ENCODE measurements around the gene TRPM3. TPM values are rescaled to one million over a fixed set of nuclear protein-coding genes. Genes with fewer than 3 reads are reported as not detected.

Gene TRPM3
- total RNA-seq = not detected in 2 replicates

DNA sequence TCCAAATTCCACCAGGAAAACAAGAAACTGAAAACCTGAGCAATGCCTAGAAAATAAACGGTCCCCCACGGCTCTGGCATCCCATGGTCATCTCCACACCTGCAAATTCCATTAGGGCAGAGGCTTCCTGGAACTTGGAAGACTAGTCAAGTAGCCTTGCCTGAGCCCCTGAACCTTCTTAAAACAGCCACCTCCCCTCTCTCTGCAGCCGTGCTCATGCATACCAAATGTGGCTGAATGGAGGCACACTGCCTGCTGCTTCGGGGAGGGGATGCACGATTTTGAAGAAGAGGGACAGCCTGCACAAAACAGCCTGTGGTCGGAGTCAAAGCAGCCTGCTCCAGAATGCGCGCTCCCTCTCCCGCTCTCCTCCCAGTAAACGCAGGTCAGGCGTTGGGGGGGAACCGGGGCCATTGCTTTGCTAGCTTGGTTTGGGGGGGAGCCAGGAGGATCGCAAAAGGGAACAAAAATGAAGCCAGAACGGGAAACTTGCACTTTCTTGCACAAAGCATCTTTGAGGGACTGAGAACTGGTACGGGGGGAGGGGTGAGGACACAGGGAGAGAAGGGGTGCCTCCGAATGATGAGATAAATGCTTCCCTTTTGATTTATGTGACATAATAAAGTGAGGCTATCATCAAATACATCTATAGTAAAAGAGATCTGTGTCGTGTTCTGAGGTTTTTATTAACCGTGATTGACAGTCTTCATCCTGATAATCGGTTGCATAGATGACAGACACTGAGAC, at the start of gene TRPM3:
Gene TRPM3 (minus strand): TSS at position 347 of the 747 bp plus-strand sequence. CDS start 267 bp downstream, at position 80.
- no peaks in the 10 kb centered on the region for H3K4me1 Mint-ChIP-seq
- H3K36me3 Mint-ChIP-seq (ENCODE audit: low read depth) = no peaks in the 10 kb centered on the region
- peaks cover 10% of the 10 kb centered on the region for H3K27me3 Mint-ChIP-seq
- H3K27ac Mint-ChIP-seq = no peak within 1 kb of the TSS
- H3K9me3 Mint-ChIP-seq = no peaks in the 10 kb centered on the region
- intact Hi-C loops (cut with micrococcal nuclease) = no loop called here
- DNase-seq = no peak
- no peak within 1 kb of the TSS for H3K4me3 Mint-ChIP-seq

DNA sequence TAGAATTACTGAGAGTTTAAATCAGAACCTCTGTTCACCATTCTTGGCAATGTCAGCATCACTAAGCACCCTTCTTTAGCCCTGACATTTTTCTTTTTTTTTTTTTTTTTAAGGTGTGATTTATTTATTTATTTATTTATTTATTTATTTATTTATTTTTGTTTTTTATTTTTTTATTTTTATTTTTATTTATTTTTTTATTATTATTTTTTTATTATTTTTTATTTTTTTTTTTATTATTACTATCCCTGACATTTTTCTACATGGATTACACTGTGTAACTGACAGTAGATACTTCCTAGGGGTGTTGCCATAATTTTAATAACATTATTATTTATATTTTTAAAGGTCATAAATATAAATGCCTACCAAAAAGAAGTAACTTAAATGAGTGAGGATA, 47.0 kb upstream of the TRPM3 start:
- no peak for DNase-seq
- no peaks in the 10 kb centered on the region for H3K4me1 Mint-ChIP-seq
- H3K4me3 Mint-ChIP-seq = no peak overlapping the region
- no peak overlapping the region for H3K27ac Mint-ChIP-seq
- no peaks in the 10 kb centered on the region for H3K9me3 Mint-ChIP-seq
- no peaks in the 10 kb centered on the region for H3K27me3 Mint-ChIP-seq
- no peaks in the 10 kb centered on the region for H3K36me3 Mint-ChIP-seq (ENCODE audit: low read depth)
- intact Hi-C loops (cut with micrococcal nuclease) = no loop called here

DNA sequence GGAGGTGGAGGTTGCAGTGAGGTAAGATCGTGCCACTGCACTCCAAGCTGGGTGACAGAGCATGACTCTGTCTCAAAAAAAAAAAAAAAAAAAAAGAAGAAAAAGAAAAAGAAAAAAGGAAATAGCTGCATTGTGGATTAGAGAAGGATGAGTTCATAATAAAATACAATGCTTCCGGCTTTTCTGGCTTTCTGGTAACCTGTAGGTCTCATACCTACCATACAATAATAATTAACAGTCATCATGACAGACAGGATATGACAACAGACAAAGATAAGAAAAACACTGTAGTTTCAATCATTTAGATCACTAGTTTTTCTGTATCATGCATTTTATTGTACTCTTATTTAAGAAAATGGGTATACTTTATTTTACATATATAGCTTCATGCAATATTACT, 40.7 kb upstream of the TRPM3 start:
- H3K4me1 Mint-ChIP-seq = no peaks in the 10 kb centered on the region
- intact Hi-C loops (cut with micrococcal nuclease) = no loop called here
- no peaks in the 10 kb centered on the region for H3K27me3 Mint-ChIP-seq
- no peak overlapping the region for H3K27ac Mint-ChIP-seq
- no peak overlapping the region for H3K4me3 Mint-ChIP-seq
- H3K9me3 Mint-ChIP-seq = no peaks in the 10 kb centered on the region
- no peaks in the 10 kb centered on the region for H3K36me3 Mint-ChIP-seq (ENCODE audit: low read depth)
- DNase-seq = no peak

DNA sequence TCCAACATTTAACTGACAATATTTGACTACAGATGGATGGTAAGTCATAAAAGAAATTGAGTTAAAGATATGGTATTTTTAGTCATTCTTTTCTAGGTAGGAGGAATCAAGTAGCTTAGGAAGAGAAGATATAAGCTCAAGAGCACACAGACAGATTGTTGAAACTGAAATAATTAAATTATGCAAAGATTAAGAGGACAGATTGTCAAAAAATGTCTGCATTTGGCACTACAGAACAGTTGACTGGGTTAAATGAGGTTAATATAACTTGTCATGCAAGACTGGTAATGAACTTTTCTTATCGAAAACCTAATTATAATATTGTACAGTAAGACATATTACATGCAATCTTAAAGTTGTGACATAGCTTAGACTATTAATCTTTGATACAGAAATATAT, 36.3 kb upstream of the TRPM3 start:
- Mint-ChIP-seq H3K36me3 (ENCODE audit: low read depth) (no peaks in the 10 kb centered on the region), H3K9me3 (no peaks in the 10 kb centered on the region), H3K27ac (no peak overlapping the region), H3K4me1 (no peaks in the 10 kb centered on the region), H3K4me3 (no peak overlapping the region), H3K27me3 (no peaks in the 10 kb centered on the region)
- intact Hi-C loops (cut with micrococcal nuclease) = no loop called here
- no peak for DNase-seq

DNA sequence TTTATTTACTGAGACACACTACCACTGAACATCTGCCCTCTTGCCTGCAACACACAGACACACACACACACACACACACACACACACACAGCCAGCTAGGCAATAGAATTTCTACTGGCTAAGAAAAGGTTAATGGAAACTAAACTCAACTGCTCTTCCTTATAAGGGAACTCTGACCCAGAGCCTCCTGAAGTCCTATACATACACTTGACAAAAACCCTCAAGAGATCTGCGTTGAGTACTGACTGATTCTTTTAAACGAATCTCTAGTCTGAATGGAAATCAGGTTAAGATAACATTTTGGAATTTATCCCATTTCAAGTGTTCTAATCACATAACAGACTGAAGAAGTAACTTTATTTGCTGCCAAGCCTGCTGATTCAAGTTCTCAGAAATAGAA, 25.9 kb upstream of the TRPM3 start:
- Mint-ChIP-seq H3K9me3 (peaks cover 3% of the 10 kb centered on the region), H3K27me3 (no peaks in the 10 kb centered on the region), H3K4me3 (no peak overlapping the region), H3K36me3 (ENCODE audit: low read depth) (no peaks in the 10 kb centered on the region), H3K4me1 (no peaks in the 10 kb centered on the region), H3K27ac (no peak overlapping the region)
- DNase-seq = no peak
- intact Hi-C loops (cut with micrococcal nuclease) = no loop called here

DNA sequence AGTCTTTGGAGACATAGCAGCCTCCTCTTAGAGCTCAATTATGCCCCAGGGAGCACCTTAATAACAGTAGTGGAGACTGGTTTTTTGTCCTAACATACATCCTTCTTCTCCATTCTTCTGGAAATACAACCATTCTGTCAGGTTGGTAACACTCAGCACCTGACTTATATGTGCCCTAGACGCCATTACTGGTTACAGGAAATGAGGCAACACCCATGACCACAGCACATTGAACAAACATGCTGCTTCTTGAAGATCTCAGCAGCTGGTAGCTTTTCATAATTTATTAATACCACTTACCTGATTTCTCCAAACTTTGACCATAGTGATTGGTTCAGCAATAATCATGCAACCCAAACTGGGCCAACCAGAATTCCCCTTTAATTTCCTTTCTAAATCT, 25.1 kb upstream of the TRPM3 start:
- H3K27me3 Mint-ChIP-seq = no peaks in the 10 kb centered on the region
- no peaks in the 10 kb centered on the region for H3K36me3 Mint-ChIP-seq (ENCODE audit: low read depth)
- H3K4me1 Mint-ChIP-seq = no peaks in the 10 kb centered on the region
- H3K27ac Mint-ChIP-seq = no peak overlapping the region
- no peak overlapping the region for H3K4me3 Mint-ChIP-seq
- peaks cover 3% of the 10 kb centered on the region for H3K9me3 Mint-ChIP-seq
- DNase-seq = no peak
- intact Hi-C loops (cut with micrococcal nuclease) = no loop called here

DNA sequence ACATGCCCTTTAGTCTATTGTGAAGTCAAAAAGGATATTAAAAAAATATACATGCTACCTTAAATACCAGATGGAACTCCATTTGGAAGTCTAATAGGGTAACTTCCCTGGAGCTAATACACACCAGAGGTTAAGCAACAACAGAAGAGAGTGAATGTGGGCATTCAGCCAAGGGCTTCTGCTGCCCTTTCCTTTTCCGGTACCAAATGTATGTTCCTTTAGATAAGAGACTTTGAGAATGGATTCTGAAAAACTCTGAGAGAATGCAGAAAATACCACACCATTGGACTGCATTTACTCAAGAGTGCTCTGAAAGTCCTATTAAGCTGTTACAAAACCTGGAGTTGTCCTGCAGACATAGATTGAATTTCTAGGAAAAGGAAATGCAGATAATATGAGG, 23.8 kb upstream of the TRPM3 start:
- no peak for DNase-seq
- Mint-ChIP-seq H3K4me1 (no peaks in the 10 kb centered on the region), H3K4me3 (no peak overlapping the region), H3K36me3 (ENCODE audit: low read depth) (no peaks in the 10 kb centered on the region), H3K27ac (no peak overlapping the region), H3K9me3 (peaks cover 3% of the 10 kb centered on the region), H3K27me3 (no peaks in the 10 kb centered on the region)
- intact Hi-C loops (cut with micrococcal nuclease) = no loop called here

DNA sequence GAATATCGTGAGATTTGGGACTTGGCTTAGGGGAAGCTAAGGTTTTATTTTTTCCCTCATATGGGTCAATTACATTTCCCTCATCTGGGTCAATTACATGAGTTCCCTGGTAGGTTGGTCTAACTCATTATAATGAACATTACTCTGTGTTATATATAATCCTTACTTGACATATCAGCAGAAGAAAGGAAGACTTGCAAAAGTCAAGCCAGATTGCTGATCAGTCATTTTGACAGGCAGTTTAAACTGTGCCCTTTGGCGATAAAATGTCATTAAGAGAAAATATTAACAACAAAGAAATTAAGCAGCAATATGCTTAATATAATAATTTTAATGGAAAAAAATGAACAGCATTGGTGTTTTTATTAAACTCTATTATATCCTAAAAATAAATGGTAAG, 23.1 kb upstream of the TRPM3 start:
- no peaks in the 10 kb centered on the region for H3K36me3 Mint-ChIP-seq (ENCODE audit: low read depth)
- H3K27ac Mint-ChIP-seq = no peak overlapping the region
- H3K9me3 Mint-ChIP-seq = peaks cover 3% of the 10 kb centered on the region
- intact Hi-C loops (cut with micrococcal nuclease) = no loop called here
- no peak for DNase-seq
- H3K4me1 Mint-ChIP-seq = no peaks in the 10 kb centered on the region
- H3K4me3 Mint-ChIP-seq = no peak overlapping the region
- H3K27me3 Mint-ChIP-seq = no peaks in the 10 kb centered on the region

DNA sequence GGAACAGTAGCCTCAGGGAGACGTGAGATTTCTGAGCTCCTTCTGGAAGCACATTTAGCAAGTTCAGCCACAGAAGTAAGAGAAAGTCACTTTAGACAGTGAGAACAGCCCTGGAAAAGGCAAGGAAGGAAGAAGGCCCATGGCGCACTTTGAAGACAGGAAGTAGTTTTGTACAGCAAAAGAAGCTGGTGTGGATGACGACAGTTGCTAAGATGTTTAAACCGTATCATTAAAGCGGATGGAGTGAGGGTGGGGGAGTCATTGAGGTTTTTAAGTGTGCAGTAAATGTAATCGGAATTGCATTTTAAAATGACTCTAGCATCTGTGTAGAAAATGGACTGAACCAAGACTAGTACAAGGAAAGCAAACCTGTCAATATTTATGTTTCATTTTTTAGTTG, 15.3 kb upstream of the TRPM3 start:
- intact Hi-C loops (cut with micrococcal nuclease) = no loop called here
- no peaks in the 10 kb centered on the region for H3K27me3 Mint-ChIP-seq
- no peak overlapping the region for H3K4me3 Mint-ChIP-seq
- H3K9me3 Mint-ChIP-seq = no peaks in the 10 kb centered on the region
- no peak for DNase-seq
- no peaks in the 10 kb centered on the region for H3K36me3 Mint-ChIP-seq (ENCODE audit: low read depth)
- no peak overlapping the region for H3K27ac Mint-ChIP-seq
- no peaks in the 10 kb centered on the region for H3K4me1 Mint-ChIP-seq

DNA sequence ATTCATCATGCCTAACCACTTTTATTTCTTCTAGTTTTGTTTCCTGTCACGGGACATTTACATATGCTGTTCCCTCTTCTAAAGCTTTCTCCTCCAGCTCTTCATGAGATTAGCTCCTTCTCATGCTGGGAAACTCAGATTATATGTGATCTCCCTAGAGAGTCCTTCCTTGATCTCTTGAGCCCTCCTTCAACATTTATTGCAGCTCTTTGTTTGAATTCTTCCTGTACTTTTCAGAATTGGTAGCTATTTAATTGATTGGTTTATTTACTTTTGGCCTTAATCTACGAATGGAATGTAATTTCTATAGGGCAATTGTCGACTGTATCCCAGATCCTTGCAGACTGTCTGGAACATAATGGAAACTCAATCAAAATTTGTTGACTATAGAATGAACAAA, 9.7 kb upstream of the TRPM3 start:
- no peak overlapping the region for H3K27ac Mint-ChIP-seq
- H3K9me3 Mint-ChIP-seq = no peaks in the 10 kb centered on the region
- intact Hi-C loops (cut with micrococcal nuclease) = no loop called here
- H3K27me3 Mint-ChIP-seq = no peaks in the 10 kb centered on the region
- no peaks in the 10 kb centered on the region for H3K36me3 Mint-ChIP-seq (ENCODE audit: low read depth)
- DNase-seq = no peak
- no peak overlapping the region for H3K4me3 Mint-ChIP-seq
- H3K4me1 Mint-ChIP-seq = no peaks in the 10 kb centered on the region

DNA sequence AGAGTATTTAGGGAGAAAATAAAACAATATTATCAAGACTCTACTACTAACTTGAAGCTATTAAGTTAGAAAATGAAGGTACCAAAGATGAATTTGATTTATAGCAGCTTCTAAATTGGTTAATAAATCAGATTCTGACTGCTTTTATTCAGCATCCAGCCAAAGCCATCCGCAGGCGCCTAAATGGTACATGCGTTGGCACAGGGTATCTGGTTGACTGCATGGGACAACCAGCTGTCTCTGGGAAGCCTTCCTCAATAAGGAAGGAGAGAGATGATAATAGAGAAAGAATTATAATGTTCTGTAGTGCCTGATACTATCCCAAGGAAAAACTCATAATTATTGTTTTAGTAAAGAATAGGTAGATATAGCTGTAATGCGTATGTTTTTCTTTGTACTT, 9.1 kb upstream of the TRPM3 start:
- Mint-ChIP-seq H3K27me3 (no peaks in the 10 kb centered on the region), H3K27ac (no peak overlapping the region), H3K4me1 (no peaks in the 10 kb centered on the region), H3K36me3 (ENCODE audit: low read depth) (no peaks in the 10 kb centered on the region), H3K9me3 (no peaks in the 10 kb centered on the region), H3K4me3 (no peak overlapping the region)
- DNase-seq = no peak
- intact Hi-C loops (cut with micrococcal nuclease) = no loop called here

DNA sequence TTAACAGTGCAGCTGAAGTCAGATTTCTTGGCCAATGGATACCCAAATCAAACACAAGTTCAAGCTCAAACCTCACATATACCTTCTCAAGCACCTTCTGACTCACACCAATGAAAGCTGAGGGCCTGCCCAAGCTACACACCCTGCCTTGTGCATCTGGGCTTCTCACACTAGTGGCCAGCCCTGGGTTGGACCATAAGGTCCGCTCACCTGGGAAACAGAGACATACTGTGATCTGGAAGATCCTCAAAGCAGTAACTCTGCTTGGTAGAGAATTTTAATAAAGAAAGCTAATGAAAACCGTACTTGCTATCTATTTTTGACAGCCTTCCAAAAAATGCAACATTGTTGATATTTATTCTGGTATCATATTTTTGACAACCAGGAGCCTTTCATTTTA, 7.4 kb upstream of the TRPM3 start:
- no peak for DNase-seq
- no peaks in the 10 kb centered on the region for H3K4me1 Mint-ChIP-seq
- intact Hi-C loops (cut with micrococcal nuclease) = no loop called here
- no peaks in the 10 kb centered on the region for H3K9me3 Mint-ChIP-seq
- no peaks in the 10 kb centered on the region for H3K27me3 Mint-ChIP-seq
- no peak overlapping the region for H3K4me3 Mint-ChIP-seq
- H3K36me3 Mint-ChIP-seq (ENCODE audit: low read depth) = no peaks in the 10 kb centered on the region
- H3K27ac Mint-ChIP-seq = no peak overlapping the region

DNA sequence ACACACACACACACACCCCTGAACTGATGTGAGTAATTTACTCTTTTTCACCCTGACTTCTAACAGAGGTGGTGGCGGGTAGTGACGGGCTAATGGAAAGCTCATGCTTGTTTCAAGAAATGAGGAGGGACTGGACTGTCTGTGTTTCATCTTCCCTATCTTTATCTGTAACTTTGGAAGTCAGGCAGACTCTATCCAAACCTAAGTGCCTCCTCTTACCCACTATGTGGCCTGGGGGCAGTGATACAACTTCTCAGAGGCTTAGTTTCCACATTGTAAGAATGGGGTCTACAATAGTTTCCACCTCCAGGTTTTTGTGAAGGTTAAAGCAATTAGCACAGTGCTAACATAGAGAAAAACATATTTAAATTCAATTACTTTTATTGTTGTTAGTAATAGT, 5.9 kb upstream of the TRPM3 start:
- no peak for DNase-seq
- Mint-ChIP-seq H3K4me1 (no peaks in the 10 kb centered on the region), H3K9me3 (no peaks in the 10 kb centered on the region), H3K27ac (no peak overlapping the region), H3K36me3 (ENCODE audit: low read depth) (no peaks in the 10 kb centered on the region), H3K4me3 (no peak overlapping the region), H3K27me3 (peaks cover 2% of the 10 kb centered on the region)
- intact Hi-C loops (cut with micrococcal nuclease) = no loop called here

DNA sequence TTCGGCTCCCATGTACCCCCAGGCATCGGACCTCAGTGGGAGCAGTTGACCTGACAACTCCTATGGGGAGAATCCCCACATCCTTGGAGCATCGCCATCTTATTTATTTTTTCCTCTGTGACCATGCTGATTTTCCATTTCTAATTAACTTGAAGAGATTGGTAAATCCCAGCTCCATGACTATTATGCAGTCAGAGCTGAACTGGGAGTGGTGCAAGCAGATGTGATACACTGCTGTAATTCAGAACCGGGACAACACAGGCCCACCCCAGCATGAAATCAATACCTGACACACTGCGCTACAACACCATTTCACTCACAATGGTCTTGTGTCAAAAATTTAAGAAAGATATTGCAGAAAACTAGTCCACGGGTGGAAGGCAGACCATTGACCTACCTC, 1.0 kb upstream of the TRPM3 start:
- Mint-ChIP-seq H3K36me3 (ENCODE audit: low read depth) (no peaks in the 10 kb centered on the region), H3K4me3 (no peak overlapping the region), H3K9me3 (no peaks in the 10 kb centered on the region), H3K27ac (no peak overlapping the region), H3K27me3 (peaks cover 10% of the 10 kb centered on the region), H3K4me1 (no peaks in the 10 kb centered on the region)
- no peak for DNase-seq
- intact Hi-C loops (cut with micrococcal nuclease) = no loop called here

DNA sequence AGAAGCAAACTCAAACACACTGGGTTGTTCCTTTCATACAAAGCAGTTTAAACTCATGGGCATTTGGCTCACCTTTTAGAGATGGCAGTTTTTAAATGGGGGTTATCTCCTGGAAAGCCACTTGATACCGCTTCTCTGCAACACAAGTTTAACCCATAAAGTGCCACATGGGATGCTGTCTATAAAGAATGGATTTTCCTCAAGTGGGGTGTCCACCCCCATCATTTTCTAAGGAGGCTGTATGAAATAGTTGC, 528 bp upstream of the TRPM3 start:
- Mint-ChIP-seq H3K4me3 (no peak overlapping the region), H3K27ac (no peak overlapping the region), H3K9me3 (no peaks in the 10 kb centered on the region), H3K36me3 (ENCODE audit: low read depth) (no peaks in the 10 kb centered on the region), H3K27me3 (peaks cover 10% of the 10 kb centered on the region), H3K4me1 (no peaks in the 10 kb centered on the region)
- no peak for DNase-seq
- intact Hi-C loops (cut with micrococcal nuclease) = no loop called here
